ENCODE measurements around the gene SNX5. TPM values are rescaled to one million over a fixed set of nuclear protein-coding genes. Genes with fewer than 3 reads are reported as not detected.

SNX5 gene
- total and polyA plus RNA-seq, 10 of the 15 experiments (the other 5 are each of a cell fraction or from before 2014, with no cell fraction given) = 92.9 to 316 (median 245) TPM

- TF ChIP-seq BMI1 (IDR thresholded peaks at IDR 0.05; ENCODE audit: borderline replicate concordance) = no peak
- TF ChIP-seq MEF2A (IDR thresholded peaks at IDR 0.05; ENCODE audit: insufficient read depth, low read depth, low read length) = no peak
- no peak for TF ChIP-seq BCLAF1 (IDR thresholded peaks at IDR 0.05)
- 0 out of 4 replicates have a peak, but pooled peaks of 1 of the 2 experiments have one; percentile 4 for TF ChIP-seq IKZF2 (IDR thresholded peaks at IDR 0.05)
- no peak for TF ChIP-seq SMC3 (IDR thresholded peaks at IDR 0.05; ENCODE audit: borderline replicate concordance, low read length)
- TF ChIP-seq CBX3 (IDR thresholded peaks at IDR 0.05; ENCODE audit: borderline replicate concordance, low read depth) = no peak
- no peak for TF ChIP-seq USF2 (IDR thresholded peaks at IDR 0.05; ENCODE audit: borderline replicate concordance, low read depth, low read length)
- TF ChIP-seq BCL11A (IDR thresholded peaks at IDR 0.05; ENCODE audit: low read depth, low read length) = no peak
- TF ChIP-seq IKZF1 (conservative IDR thresholded peaks at IDR 0.05) = 0 out of 2 replicates have a peak, but pooled peaks have one; percentile 20
- no peak for TF ChIP-seq PAX8 (IDR thresholded peaks at IDR 0.05)
- TF ChIP-seq MYB (IDR thresholded peaks at IDR 0.05; ENCODE audit: borderline replicate concordance, low read depth, low read length) = 0 out of 2 replicates have a peak, but pooled peaks have one; percentile 21
- TF ChIP-seq BRCA1 (IDR thresholded peaks at IDR 0.05; ENCODE audit: low read depth, low read length) = no peak
- TF ChIP-seq GATAD2B (conservative IDR thresholded peaks at IDR 0.05; ENCODE audit: low read depth) = no peak
Observed at GRCh38 chr20:18003897-18004296, 35.3 kb upstream of the SNX5 start (continued).
